Nephron progenitor cell (in vitro differentiated cells): ENCODE measurements around the gene MRPL49.
"Not testable (repeated sequence)": the region's sequence is repeated elsewhere in the genome, so short reads cannot be mapped to it uniquely, and the experiment has no call there.

ENCODE experiments used
- DNase-seq: peaks from one replicate; pipeline ENCODE4 v3.0.0; 2021
- H3K27ac Mint-ChIP-seq: 2 replicates; pipeline ENCODE4 v1.8.0; 2021; ENCODE audit warnings: mild to moderate bottlenecking, moderate library complexity, mixed read lengths
- H3K27me3 Mint-ChIP-seq: 2 replicates; pipeline ENCODE4 v1.8.0; 2021; ENCODE audit warnings: mild to moderate bottlenecking, low read depth, mixed read lengths; ENCODE audit not compliant: poor library complexity
- H3K36me3 Mint-ChIP-seq: 2 replicates; pipeline ENCODE4 v1.8.0; 2021; ENCODE audit warnings: low read depth, mixed read lengths
- H3K4me1 Mint-ChIP-seq: 2 replicates; pipeline ENCODE4 v1.8.0; 2021; ENCODE audit warnings: mixed read lengths
- H3K4me3 Mint-ChIP-seq: 2 replicates; pipeline ENCODE4 v1.8.0; 2021; ENCODE audit warnings: mild to moderate bottlenecking, moderate library complexity, mixed read lengths
- H3K9me3 Mint-ChIP-seq: 2 replicates; pipeline ENCODE4 v1.8.0; 2021; ENCODE audit warnings: mild to moderate bottlenecking, moderate library complexity, mixed read lengths
- TF ChIP-seq, protein P1 (sequence below): fragments of 200-600 bp; sonication (generic); IDR thresholded peaks from 2 replicates; pipeline ENCODE4 v1.5.0; 2021; ENCODE audit warnings: antibody characterized with exemption

Gene MRPL49

DNA sequence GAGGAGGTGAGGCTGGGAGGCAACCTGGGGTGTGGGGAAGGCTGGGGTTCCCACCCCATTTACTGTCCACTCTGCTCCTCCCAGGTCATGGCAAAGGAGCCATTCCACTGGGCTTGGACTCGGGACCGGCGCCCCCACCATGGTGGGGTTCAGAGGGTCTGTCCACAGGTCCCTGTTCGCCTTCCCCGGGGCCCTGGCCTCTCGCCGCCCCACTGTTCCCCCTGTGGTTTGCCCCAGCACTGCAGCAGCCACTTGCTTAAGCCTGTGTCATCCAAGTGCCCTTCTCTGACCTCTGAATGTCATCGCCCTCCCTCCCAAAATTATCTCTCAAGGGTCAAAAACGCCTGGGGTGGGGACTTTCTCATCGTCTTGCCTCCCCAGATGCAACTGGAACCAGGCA lies 50.5 kb downstream of the MRPL49 start:
- Mint-ChIP-seq H3K36me3 (no peaks in the 10 kb centered on the region), H3K4me3 (no peak overlapping the region), H3K9me3 (no peaks in the 10 kb centered on the region), H3K27me3 (peaks cover 14% of the 10 kb centered on the region), H3K4me1 (peaks cover 28% of the 10 kb centered on the region), H3K27ac (no peak overlapping the region)
- TF ChIP-seq, protein P1, sequence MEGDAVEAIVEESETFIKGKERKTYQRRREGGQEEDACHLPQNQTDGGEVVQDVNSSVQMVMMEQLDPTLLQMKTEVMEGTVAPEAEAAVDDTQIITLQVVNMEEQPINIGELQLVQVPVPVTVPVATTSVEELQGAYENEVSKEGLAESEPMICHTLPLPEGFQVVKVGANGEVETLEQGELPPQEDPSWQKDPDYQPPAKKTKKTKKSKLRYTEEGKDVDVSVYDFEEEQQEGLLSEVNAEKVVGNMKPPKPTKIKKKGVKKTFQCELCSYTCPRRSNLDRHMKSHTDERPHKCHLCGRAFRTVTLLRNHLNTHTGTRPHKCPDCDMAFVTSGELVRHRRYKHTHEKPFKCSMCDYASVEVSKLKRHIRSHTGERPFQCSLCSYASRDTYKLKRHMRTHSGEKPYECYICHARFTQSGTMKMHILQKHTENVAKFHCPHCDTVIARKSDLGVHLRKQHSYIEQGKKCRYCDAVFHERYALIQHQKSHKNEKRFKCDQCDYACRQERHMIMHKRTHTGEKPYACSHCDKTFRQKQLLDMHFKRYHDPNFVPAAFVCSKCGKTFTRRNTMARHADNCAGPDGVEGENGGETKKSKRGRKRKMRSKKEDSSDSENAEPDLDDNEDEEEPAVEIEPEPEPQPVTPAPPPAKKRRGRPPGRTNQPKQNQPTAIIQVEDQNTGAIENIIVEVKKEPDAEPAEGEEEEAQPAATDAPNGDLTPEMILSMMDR = no peak
- no peak for DNase-seq

DNA sequence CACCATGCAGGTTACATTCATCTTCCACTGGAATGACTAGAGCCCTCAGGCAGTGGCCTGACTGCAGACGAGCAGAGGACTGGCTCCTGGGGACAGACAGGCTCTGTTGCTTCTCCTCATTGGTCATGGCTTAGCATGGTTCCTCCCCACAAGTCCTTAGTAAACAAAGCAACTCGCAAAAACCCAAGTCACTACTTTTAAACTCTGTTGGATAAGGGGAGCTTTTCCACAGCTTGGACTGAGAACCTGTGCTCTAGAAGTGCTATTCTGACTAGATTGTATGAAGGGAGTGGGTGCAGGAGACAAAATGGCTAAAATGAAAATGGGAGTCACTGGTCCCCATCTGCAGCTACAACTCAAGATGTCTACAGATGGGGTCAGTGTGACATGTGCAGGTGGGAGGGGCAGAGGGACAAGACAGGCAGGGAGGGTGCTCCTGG lies 52.5 kb downstream of the MRPL49 start:
- DNase-seq, H3K27ac Mint-ChIP-seq, H3K9me3 Mint-ChIP-seq, H3K4me3 Mint-ChIP-seq, H3K36me3 Mint-ChIP-seq: not testable (repeated sequence)
- H3K27me3 Mint-ChIP-seq = peaks cover 27% of the 10 kb centered on the region
- peaks cover 15% of the 10 kb centered on the region for H3K4me1 Mint-ChIP-seq
